HL-60 (cell line): ENCODE results near the gene PDE11A.

Experiments used
- GABPA ChIP-seq: IDR thresholded peaks from 2 replicates; pipeline ENCODE4 v1.6.1; 2012; ENCODE audit warnings: low read depth
- POLR2AphosphoS5 ChIP-seq: IDR thresholded peaks from 2 replicates; pipeline ENCODE4 v1.6.1; 2012; ENCODE audit warnings: low read depth
- SPI1 ChIP-seq: IDR thresholded peaks from 2 replicates; pipeline ENCODE4 v1.6.1; 2012; ENCODE audit warnings: low read depth, mild to moderate bottlenecking, borderline replicate concordance
- TF ChIP-seq, protein P1 (sequence below): IDR thresholded peaks from one replicate; pipeline ENCODE4 v1.5.1; 2011; ENCODE audit warnings: low read length, control low read depth, inconsistent platforms; ENCODE audit not compliant: insufficient read depth
- TF ChIP-seq, protein P2 (sequence below): IDR thresholded peaks from 2 replicates; pipeline ENCODE4 v1.6.1; 2012; ENCODE audit warnings: low read depth; ENCODE audit not compliant: insufficient replicate concordance

DNA sequence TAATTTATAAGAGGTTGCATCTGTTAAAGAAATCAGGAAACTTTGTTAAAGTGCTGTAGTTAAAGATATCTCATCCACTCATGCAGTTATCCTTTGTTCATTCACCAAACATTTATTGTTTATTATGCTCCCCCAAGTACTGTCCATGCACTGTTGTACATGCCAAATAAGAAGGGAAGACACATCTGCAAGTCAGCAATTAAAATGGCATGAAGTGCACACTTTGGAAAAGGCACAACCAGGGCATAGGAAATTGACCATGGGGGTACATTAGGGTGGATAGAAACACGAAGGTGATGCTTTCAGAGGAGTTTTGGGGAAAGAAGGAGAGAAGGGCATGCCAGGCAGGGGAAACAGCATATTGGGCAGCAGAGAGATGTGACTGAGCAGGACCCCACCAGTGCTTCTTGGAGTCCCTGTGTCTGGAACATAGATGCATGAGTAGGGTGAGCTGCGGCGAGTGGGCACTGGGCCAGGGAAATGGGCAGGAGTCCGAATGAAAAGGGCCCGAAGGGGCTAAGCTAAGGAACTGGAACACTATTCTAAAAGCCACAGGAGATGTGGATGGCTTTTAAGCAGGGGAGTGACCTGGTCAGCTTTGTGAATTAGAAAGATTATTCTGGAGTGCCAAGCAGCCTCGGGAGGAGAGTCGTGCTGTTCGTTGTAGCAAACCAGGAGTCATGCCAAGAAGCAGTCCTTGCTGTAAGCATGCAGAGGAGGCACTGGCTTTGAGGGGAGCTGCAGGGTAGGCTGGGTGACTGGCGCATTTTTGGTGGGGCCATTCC is 363.7 kb downstream of the PDE11A start:
- TF ChIP-seq, protein P1, sequence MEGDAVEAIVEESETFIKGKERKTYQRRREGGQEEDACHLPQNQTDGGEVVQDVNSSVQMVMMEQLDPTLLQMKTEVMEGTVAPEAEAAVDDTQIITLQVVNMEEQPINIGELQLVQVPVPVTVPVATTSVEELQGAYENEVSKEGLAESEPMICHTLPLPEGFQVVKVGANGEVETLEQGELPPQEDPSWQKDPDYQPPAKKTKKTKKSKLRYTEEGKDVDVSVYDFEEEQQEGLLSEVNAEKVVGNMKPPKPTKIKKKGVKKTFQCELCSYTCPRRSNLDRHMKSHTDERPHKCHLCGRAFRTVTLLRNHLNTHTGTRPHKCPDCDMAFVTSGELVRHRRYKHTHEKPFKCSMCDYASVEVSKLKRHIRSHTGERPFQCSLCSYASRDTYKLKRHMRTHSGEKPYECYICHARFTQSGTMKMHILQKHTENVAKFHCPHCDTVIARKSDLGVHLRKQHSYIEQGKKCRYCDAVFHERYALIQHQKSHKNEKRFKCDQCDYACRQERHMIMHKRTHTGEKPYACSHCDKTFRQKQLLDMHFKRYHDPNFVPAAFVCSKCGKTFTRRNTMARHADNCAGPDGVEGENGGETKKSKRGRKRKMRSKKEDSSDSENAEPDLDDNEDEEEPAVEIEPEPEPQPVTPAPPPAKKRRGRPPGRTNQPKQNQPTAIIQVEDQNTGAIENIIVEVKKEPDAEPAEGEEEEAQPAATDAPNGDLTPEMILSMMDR = no peak
- TF ChIP-seq POLR2AphosphoS5 = no peak
- TF ChIP-seq, protein P2, sequence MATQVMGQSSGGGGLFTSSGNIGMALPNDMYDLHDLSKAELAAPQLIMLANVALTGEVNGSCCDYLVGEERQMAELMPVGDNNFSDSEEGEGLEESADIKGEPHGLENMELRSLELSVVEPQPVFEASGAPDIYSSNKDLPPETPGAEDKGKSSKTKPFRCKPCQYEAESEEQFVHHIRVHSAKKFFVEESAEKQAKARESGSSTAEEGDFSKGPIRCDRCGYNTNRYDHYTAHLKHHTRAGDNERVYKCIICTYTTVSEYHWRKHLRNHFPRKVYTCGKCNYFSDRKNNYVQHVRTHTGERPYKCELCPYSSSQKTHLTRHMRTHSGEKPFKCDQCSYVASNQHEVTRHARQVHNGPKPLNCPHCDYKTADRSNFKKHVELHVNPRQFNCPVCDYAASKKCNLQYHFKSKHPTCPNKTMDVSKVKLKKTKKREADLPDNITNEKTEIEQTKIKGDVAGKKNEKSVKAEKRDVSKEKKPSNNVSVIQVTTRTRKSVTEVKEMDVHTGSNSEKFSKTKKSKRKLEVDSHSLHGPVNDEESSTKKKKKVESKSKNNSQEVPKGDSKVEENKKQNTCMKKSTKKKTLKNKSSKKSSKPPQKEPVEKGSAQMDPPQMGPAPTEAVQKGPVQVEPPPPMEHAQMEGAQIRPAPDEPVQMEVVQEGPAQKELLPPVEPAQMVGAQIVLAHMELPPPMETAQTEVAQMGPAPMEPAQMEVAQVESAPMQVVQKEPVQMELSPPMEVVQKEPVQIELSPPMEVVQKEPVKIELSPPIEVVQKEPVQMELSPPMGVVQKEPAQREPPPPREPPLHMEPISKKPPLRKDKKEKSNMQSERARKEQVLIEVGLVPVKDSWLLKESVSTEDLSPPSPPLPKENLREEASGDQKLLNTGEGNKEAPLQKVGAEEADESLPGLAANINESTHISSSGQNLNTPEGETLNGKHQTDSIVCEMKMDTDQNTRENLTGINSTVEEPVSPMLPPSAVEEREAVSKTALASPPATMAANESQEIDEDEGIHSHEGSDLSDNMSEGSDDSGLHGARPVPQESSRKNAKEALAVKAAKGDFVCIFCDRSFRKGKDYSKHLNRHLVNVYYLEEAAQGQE = no peak
- no peak for TF ChIP-seq GABPA
- TF ChIP-seq SPI1 = no peak
